DND-41 (cell line): ENCODE measurements around the gene OPHN1.

Experiments
- ATAC-seq: fragments of 200-7000 bp; cut with Tn5 transposase; 3 replicates; pipeline ENCODE4 v1.9.1; 2021; ENCODE audit warnings: low read depth; ENCODE audit not compliant: insufficient read depth
- DNase-seq: peaks from one replicate; pipeline ENCODE4 v3.0.0-alpha.2; 2020
- H2AFZ ChIP-seq: 2 replicates; pipeline ENCODE4 v1.6.0; 2012; ENCODE audit warnings: low read depth, low read length
- H3K27ac ChIP-seq: 2 replicates; pipeline ENCODE4 v1.5.1; 2012; ENCODE audit warnings: low read length, inconsistent platforms
- H3K27me3 ChIP-seq: fragments of 200-600 bp; sonication (generic); 2 replicates; pipeline ENCODE4 v1.6.0; 2012; ENCODE audit warnings: low read length, mild to moderate bottlenecking, inconsistent platforms; ENCODE audit not compliant: insufficient read depth, poor library complexity
- H3K36me3 ChIP-seq: 2 replicates; pipeline ENCODE4 v1.5.1; 2012; ENCODE audit warnings: low read length, inconsistent platforms; ENCODE audit not compliant: insufficient read depth
- H3K4me1 ChIP-seq: 2 replicates; pipeline ENCODE4 v1.5.1; 2012; ENCODE audit warnings: mild to moderate bottlenecking, low read length; ENCODE audit not compliant: insufficient read depth
- H3K4me2 ChIP-seq: 2 replicates; pipeline ENCODE4 v1.6.0; 2012; ENCODE audit warnings: mild to moderate bottlenecking, moderate library complexity, low read length, inconsistent platforms; ENCODE audit not compliant: insufficient read depth
- H3K4me3 ChIP-seq, 2 experiments: fragments of 200-600 bp in 1 of 2; shearing (Covaris generic) in 1 of 2; 2 replicates each; pipeline ENCODE4 v1.5.1; 2012 to 2016; ENCODE audit warnings: inconsistent platforms in 2 of 2, low read length in 2 of 2, mild to moderate bottlenecking in 2 of 2, low read depth in 1 of 2, moderate library complexity in 1 of 2
- H3K79me2 ChIP-seq: 2 replicates; pipeline ENCODE4 v1.6.0; 2012; ENCODE audit warnings: low read length, inconsistent platforms; ENCODE audit not compliant: insufficient read depth
- H3K9ac ChIP-seq: 2 replicates; pipeline ENCODE4 v1.6.0; 2012; ENCODE audit warnings: low read depth, mild to moderate bottlenecking, inconsistent platforms, low read length, moderate library complexity
- H3K9me3 ChIP-seq: 2 replicates; pipeline ENCODE4 v1.5.1; 2012; ENCODE audit warnings: low read length, moderate library complexity, mild to moderate bottlenecking, inconsistent platforms; ENCODE audit not compliant: insufficient read depth, severe bottlenecking
- H4K20me1 ChIP-seq: 2 replicates; pipeline ENCODE4 v1.6.0; 2012; ENCODE audit warnings: low read length; ENCODE audit not compliant: insufficient read depth
- EZH2 ChIP-seq: IDR thresholded peaks from 3 replicates; pipeline ENCODE4 v1.6.1; 2012; ENCODE audit warnings: borderline replicate concordance, low read depth, mild to moderate bottlenecking, moderate library complexity, low read length, inconsistent platforms; ENCODE audit not compliant: severe bottlenecking
- TF ChIP-seq, protein P1 (sequence below): IDR thresholded peaks from 2 replicates; pipeline ENCODE4 v1.5.1; 2012; ENCODE audit warnings: borderline replicate concordance, low read length, moderate library complexity, mild to moderate bottlenecking; ENCODE audit not compliant: poor library complexity, severe bottlenecking; ENCODE audit errors: extremely low read depth

The OPHN1 gene

DNA sequence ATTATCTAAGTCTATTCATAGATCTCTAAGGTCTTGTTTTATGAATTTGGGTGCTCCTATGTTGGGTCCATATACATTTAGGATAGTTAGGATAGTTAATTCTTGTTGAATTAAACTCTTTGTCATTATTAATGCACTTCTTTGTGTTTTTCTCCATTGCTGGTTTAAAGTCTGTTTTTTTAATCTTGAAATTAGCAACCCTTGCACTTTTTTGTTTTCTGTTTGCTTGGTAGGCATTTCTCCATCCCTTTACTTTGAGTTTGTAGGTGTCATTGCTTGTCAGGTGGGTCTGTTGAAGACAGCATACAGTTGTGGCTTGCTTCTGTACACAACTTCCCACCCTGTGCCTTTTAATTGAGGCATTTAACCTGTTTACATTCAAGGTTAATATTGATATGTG lies 434.8 kb downstream of the OPHN1 start:
- no peak for DNase-seq
- Histone ChIP-seq H3K27me3 (no peaks in the 10 kb centered on the region), H3K9me3 (no peaks in the 10 kb centered on the region), H3K79me2 (no peaks in the 10 kb centered on the region), H2AFZ (no peak overlapping the region), H4K20me1 (no peaks in the 10 kb centered on the region), H3K9ac (no peak overlapping the region), H3K36me3 (no peaks in the 10 kb centered on the region), H3K4me1 (no peaks in the 10 kb centered on the region), H3K27ac (no peak overlapping the region), H3K4me2 (no peak overlapping the region), H3K4me3 (no peak overlapping the region)
- TF ChIP-seq, protein P1, sequence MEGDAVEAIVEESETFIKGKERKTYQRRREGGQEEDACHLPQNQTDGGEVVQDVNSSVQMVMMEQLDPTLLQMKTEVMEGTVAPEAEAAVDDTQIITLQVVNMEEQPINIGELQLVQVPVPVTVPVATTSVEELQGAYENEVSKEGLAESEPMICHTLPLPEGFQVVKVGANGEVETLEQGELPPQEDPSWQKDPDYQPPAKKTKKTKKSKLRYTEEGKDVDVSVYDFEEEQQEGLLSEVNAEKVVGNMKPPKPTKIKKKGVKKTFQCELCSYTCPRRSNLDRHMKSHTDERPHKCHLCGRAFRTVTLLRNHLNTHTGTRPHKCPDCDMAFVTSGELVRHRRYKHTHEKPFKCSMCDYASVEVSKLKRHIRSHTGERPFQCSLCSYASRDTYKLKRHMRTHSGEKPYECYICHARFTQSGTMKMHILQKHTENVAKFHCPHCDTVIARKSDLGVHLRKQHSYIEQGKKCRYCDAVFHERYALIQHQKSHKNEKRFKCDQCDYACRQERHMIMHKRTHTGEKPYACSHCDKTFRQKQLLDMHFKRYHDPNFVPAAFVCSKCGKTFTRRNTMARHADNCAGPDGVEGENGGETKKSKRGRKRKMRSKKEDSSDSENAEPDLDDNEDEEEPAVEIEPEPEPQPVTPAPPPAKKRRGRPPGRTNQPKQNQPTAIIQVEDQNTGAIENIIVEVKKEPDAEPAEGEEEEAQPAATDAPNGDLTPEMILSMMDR = no peak
- TF ChIP-seq EZH2 = no peak
- no peak for ATAC-seq
